Neural crest cell (in vitro differentiated cells): Measurements from ENCODE around the gene PIF1. TPM values are rescaled to one million over a fixed set of nuclear protein-coding genes. Genes with fewer than 3 reads are reported as not detected.

ENCODE experiments used
- DNase-seq: peaks from one replicate; pipeline ENCODE4 v3.0.0; 2021; ENCODE audit warnings: low read depth, mixed read lengths, low spot score
- H3K27ac Mint-ChIP-seq: one replicate; pipeline ENCODE4 v1.8.0; 2021; ENCODE audit warnings: mild to moderate bottlenecking, mixed read lengths; ENCODE audit not compliant: unreplicated experiment
- H3K27me3 Mint-ChIP-seq: 2 replicates; pipeline ENCODE4 v1.8.0; 2021; ENCODE audit warnings: low read depth, mild to moderate bottlenecking, mixed read lengths
- H3K36me3 Mint-ChIP-seq: 2 replicates; pipeline ENCODE4 v1.8.0; 2021; ENCODE audit warnings: low read depth, mild to moderate bottlenecking, mixed read lengths
- H3K4me1 Mint-ChIP-seq: 2 replicates; pipeline ENCODE4 v1.8.0; 2021; ENCODE audit warnings: mixed read lengths
- H3K4me3 Mint-ChIP-seq: one replicate; pipeline ENCODE4 v1.8.0; 2021; ENCODE audit warnings: mild to moderate bottlenecking, mixed read lengths
- H3K9me3 Mint-ChIP-seq: 2 replicates; pipeline ENCODE4 v1.8.0; 2021; ENCODE audit warnings: mixed read lengths
- total RNA-seq: library from RNA; stranded (reverse); gene quantifications from 2 replicates; pipeline ENCODE4 v1.2.1, GENCODE V29; 2021
- TF ChIP-seq, protein P1 (sequence below): fragments of 200-600 bp; sonication (generic); conservative IDR thresholded peaks from 2 replicates; pipeline ENCODE4 v1.5.0; 2021; ENCODE audit warnings: antibody characterized with exemption, mild to moderate bottlenecking

PIF1 gene
- total RNA-seq, 1 donor from 2014 or later = 62.7 TPM

DNA sequence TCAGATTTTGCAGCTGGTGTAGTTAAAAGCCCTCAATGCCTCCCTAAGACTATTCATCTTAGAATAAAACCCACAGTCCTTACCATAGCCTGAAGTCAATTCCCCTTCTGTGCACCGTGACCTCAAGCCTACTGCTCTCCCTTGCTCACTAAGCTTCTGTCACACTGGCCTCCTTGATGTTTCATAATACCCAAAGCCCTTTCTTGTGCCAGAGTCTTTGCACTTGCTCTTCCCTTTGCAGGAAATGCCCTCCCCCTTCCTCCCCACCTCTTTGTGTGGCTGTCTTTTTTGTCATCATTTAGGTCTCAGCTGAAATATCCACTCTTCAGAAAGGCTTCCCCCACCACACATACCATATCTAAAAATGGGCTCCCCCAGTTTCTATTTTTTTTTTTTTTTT is 12.1 kb upstream of the PIF1 start:
- no peak for DNase-seq
- Mint-ChIP-seq H3K27me3 (no peaks in the 10 kb centered on the region), H3K4me3 (peak overlapping the region; percentile 74), H3K36me3 (peaks cover 5% of the 10 kb centered on the region), H3K4me1 (peaks cover 59% of the 10 kb centered on the region), H3K9me3 (peaks cover 7% of the 10 kb centered on the region), H3K27ac (no peak overlapping the region)
- TF ChIP-seq, protein P1, sequence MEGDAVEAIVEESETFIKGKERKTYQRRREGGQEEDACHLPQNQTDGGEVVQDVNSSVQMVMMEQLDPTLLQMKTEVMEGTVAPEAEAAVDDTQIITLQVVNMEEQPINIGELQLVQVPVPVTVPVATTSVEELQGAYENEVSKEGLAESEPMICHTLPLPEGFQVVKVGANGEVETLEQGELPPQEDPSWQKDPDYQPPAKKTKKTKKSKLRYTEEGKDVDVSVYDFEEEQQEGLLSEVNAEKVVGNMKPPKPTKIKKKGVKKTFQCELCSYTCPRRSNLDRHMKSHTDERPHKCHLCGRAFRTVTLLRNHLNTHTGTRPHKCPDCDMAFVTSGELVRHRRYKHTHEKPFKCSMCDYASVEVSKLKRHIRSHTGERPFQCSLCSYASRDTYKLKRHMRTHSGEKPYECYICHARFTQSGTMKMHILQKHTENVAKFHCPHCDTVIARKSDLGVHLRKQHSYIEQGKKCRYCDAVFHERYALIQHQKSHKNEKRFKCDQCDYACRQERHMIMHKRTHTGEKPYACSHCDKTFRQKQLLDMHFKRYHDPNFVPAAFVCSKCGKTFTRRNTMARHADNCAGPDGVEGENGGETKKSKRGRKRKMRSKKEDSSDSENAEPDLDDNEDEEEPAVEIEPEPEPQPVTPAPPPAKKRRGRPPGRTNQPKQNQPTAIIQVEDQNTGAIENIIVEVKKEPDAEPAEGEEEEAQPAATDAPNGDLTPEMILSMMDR = no peak

DNA sequence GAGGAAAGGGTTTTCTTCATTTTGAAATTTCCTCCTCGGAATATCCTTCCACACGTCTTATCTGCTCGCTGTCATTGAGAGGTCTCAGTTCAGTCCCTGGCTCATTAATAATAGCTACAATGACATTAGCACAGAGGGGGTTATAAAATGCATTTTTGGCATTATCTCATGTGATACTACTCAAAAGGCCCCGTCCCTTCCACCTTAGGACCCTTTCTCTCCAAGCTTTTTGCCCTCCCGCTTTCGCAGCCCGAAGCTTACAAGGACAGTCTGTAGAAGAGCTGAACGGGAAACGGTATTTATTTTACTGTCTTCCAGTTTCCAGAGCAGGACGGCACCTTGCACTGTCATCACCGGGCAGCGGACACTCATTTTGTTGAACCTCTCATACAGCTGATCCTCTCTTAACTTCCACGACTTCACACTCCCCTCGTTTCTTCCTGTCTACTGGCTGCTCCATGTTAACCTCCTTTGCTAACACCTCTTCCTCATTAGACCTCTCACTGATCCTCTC is 10.6 kb upstream of the PIF1 start:
- H3K27me3 Mint-ChIP-seq = no peaks in the 10 kb centered on the region
- H3K36me3 Mint-ChIP-seq = peaks cover 5% of the 10 kb centered on the region
- peaks cover 52% of the 10 kb centered on the region for H3K4me1 Mint-ChIP-seq
- no peak overlapping the region for H3K27ac Mint-ChIP-seq
- TF ChIP-seq, protein P1 = peak; percentile 27
- H3K4me3 Mint-ChIP-seq = peak overlapping the region; percentile 46
- no peak for DNase-seq
- peaks cover 7% of the 10 kb centered on the region for H3K9me3 Mint-ChIP-seq

DNA sequence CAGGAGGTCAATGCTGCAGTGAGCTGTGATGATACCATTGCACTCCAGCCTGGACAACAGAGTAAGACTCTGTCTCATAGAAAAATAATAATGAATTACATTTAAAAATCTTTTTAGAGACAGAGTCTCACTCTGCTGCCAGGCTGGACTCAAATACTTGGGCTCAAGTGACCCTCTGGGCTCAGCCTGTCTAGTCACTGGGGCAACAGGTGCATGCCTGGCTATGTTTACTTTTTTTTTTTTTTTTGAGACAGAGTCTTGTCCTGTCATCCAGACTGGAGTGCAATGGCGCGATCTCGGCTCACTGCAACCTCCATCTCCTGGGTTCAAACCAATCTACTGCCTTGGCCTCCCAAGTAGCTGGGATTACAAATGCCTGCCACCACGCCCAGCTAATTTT is 8.2 kb upstream of the PIF1 start:
- no peak overlapping the region for H3K27ac Mint-ChIP-seq
- TF ChIP-seq, protein P1 = no peak
- no peaks in the 10 kb centered on the region for H3K27me3 Mint-ChIP-seq
- no peak overlapping the region for H3K4me3 Mint-ChIP-seq
- DNase-seq = no peak
- H3K9me3 Mint-ChIP-seq = peaks cover 7% of the 10 kb centered on the region
- peaks cover 34% of the 10 kb centered on the region for H3K4me1 Mint-ChIP-seq
- H3K36me3 Mint-ChIP-seq = peaks cover 5% of the 10 kb centered on the region

DNA sequence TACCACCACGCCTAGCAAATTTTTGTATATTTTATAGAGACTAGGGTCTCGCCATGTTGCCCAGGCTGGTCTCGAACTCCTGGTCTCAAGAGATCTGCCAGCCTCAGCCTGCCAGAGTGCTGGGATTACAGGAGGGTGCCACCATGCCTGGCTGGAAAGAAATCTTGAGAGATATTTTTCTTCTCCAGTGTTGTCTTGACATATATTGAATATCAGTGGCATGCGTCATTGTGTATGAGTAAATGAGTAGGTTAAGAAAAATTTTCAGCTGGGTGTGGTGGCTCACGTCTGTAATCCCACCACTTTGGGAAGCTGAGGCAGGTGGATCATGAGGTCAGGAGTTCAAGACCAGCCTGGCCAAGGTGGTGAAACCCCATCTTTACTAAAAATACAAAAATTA is 3.5 kb upstream of the PIF1 start:
- DNase-seq = no peak
- Mint-ChIP-seq H3K4me1 (peaks cover 30% of the 10 kb centered on the region), H3K9me3 (no peaks in the 10 kb centered on the region), H3K4me3 (no peak overlapping the region), H3K27me3 (peaks cover 4% of the 10 kb centered on the region), H3K27ac (no peak overlapping the region), H3K36me3 (no peaks in the 10 kb centered on the region)
- TF ChIP-seq, protein P1 = no peak

DNA sequence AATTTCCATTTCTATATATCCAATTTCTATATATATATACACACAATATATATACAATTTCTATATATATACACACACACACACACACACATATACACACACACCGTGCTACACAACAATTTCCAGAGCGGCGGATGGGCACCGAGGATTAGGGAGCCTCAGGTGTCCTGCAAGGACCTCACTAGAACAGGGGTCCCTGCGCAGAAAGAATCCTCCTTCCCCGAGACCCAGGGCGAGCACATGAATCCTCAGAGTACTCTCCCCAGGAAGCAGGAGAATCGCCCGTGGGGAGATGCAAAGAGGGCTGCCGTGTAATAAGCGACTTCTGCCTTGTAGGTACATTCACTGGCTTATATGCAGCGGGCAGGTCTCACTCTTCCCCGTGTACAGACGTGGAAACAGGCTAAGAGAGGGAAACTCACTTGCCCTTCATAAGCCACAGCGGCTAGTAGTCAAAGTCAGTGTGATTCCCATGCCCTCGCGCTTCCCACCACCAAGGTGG is 467 bp downstream of the PIF1 start:
- Mint-ChIP-seq H3K27me3 (peaks cover 4% of the 10 kb centered on the region), H3K4me3 (peak overlapping the region; percentile 96), H3K4me1 (peaks cover 34% of the 10 kb centered on the region), H3K9me3 (no peaks in the 10 kb centered on the region), H3K27ac (peak overlapping the region; percentile 32), H3K36me3 (peaks cover 2% of the 10 kb centered on the region)
- no peak for DNase-seq
- TF ChIP-seq, protein P1 = no peak
